Activated CD4-positive, alpha-beta T cell treated with anti-CD3 and anti-CD28 coated beads for 1 hour (primary cell): ENCODE data around the gene SIGLEC6.

Experiments used
- DNase-seq: peaks from one replicate; pipeline ENCODE4 v3.0.0-alpha.2; 2020

The SIGLEC6 gene

GRCh38 chr19:51472607-51473006, 58.9 kb downstream of the SIGLEC6 start:
- no peak for DNase-seq

- no peak for DNase-seq
These were observed 59.9 kb downstream of the SIGLEC6 start for GRCh38 chr19:51471527-51471926.

- no peak for DNase-seq
These were observed 60.5 kb downstream of the SIGLEC6 start for GRCh38 chr19:51470966-51471365.

GRCh38 chr19:51469629-51470028, 61.8 kb downstream of the SIGLEC6 start:
- DNase-seq: no peak

- DNase-seq: no peak
These were observed 62.3 kb downstream of the SIGLEC6 start for GRCh38 chr19:51469162-51469561.

GRCh38 chr19:51468545-51468920, 62.9 kb downstream of the SIGLEC6 start:
- DNase-seq: no peak

GRCh38 chr19:51467864-51468544, 63.5 kb downstream of the SIGLEC6 start:
- no peak for DNase-seq
